ENCODE measurements around the gene EXOSC1.

GRCh38 chr10:97482381-97482780, 36.6 kb upstream of the EXOSC1 start:
- TF ChIP-seq, protein P1, sequence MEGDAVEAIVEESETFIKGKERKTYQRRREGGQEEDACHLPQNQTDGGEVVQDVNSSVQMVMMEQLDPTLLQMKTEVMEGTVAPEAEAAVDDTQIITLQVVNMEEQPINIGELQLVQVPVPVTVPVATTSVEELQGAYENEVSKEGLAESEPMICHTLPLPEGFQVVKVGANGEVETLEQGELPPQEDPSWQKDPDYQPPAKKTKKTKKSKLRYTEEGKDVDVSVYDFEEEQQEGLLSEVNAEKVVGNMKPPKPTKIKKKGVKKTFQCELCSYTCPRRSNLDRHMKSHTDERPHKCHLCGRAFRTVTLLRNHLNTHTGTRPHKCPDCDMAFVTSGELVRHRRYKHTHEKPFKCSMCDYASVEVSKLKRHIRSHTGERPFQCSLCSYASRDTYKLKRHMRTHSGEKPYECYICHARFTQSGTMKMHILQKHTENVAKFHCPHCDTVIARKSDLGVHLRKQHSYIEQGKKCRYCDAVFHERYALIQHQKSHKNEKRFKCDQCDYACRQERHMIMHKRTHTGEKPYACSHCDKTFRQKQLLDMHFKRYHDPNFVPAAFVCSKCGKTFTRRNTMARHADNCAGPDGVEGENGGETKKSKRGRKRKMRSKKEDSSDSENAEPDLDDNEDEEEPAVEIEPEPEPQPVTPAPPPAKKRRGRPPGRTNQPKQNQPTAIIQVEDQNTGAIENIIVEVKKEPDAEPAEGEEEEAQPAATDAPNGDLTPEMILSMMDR (IDR thresholded peaks at IDR 0.05) = no peak
- TF ChIP-seq POLR2AphosphoS5 (IDR thresholded peaks at IDR 0.05) = no peak
- TF ChIP-seq EP300 (IDR thresholded peaks at IDR 0.05) = no peak

Measured in esophagus muscularis mucosa (tissue), 4 donors.